LNCAP (cell line): Measurements from ENCODE around the gene TUBGCP2.

ENCODE experiments used
- CTCF ChIP-seq: fragments of 450-650 bp; IDR thresholded peaks from 2 replicates; pipeline ENCODE4 v1.5.1; 2017; ENCODE audit warnings: mild to moderate bottlenecking

The TUBGCP2 gene

GRCh38 chr10:133267293-133267692 is 41.4 kb downstream of the TUBGCP2 start:
- no peak for TF ChIP-seq CTCF

- TF ChIP-seq CTCF: no peak
Measured at GRCh38 chr10:133266056-133266795, 42.4 kb downstream of the TUBGCP2 start.

- no peak for TF ChIP-seq CTCF
Measured at GRCh38 chr10:133264461-133264860, 44.2 kb downstream of the TUBGCP2 start.

GRCh38 chr10:133263674-133264073 is 45.0 kb downstream of the TUBGCP2 start:
- no peak for TF ChIP-seq CTCF

- TF ChIP-seq CTCF: no peak
Measured at GRCh38 chr10:133262696-133263095, 46.0 kb downstream of the TUBGCP2 start.

GRCh38 chr10:133261726-133262325 is 46.8 kb downstream of the TUBGCP2 start:
- no peak for TF ChIP-seq CTCF

- TF ChIP-seq CTCF: no peak
Measured at GRCh38 chr10:133260895-133261725, 47.6 kb downstream of the TUBGCP2 start.
